Suprapubic skin (tissue), 4 donors: ENCODE results near the gene PMP22.

Experiments
- CTCF ChIP-seq, 2 donors: fragments of 200-600 bp in 1 of 2; fragments of 450-650 bp in 1 of 2; sonication (generic) in 1 of 2; IDR thresholded peaks; one replicate each; pipeline ENCODE4 v1.5.1; 2016 to 2019; ENCODE audit warnings: antibody characterized with exemption in 2 of 2, mild to moderate bottlenecking in 1 of 2, moderate library complexity in 1 of 2
- EP300 ChIP-seq: sonication (generic); formaldehyde crosslinking; IDR thresholded peaks from one replicate; pipeline ENCODE4 v1.6.1; 2017; ENCODE audit warnings: antibody characterized with exemption
- POLR2A ChIP-seq, 2 donors: fragments of 450-650 bp; IDR thresholded peaks; one replicate each; pipeline ENCODE4 v1.6.1; 2017; ENCODE audit warnings: antibody characterized with exemption in 2 of 2, mild to moderate bottlenecking in 2 of 2, moderate library complexity in 2 of 2
- POLR2AphosphoS5 ChIP-seq, 3 donors: sonication (generic); formaldehyde crosslinking; IDR thresholded peaks; one replicate each; pipeline ENCODE4 v1.6.1; 2017; ENCODE audit warnings: antibody characterized with exemption in 3 of 3

GRCh38 chr17:15262291-15263205 lies 2.6 kb downstream of the PMP22 start:
- TF ChIP-seq CTCF (IDR thresholded peaks at IDR 0.05) = peak in 1 of 2 donors; percentile 20
- TF ChIP-seq POLR2A (IDR thresholded peaks at IDR 0.05) = peak in 1 of 2 donors; percentile 88
- TF ChIP-seq EP300 = no peak
- TF ChIP-seq POLR2AphosphoS5 (IDR thresholded peaks at IDR 0.05) = peak; percentile 44 to 87 (median 68)
